Activated naive CD8-positive, alpha-beta T cell (primary cell): ENCODE data around the gene VSTM2B.
"Not testable (repeated sequence)": the region's sequence is repeated elsewhere in the genome, so short reads cannot be mapped to it uniquely, and the experiment has no call there.

ENCODE experiments used
- H3K27ac Mint-ChIP-seq: one replicate; pipeline ENCODE4 v1.8.0; 2021; ENCODE audit warnings: mixed read lengths
- H3K27me3 Mint-ChIP-seq: one replicate; pipeline ENCODE4 v1.8.0; 2021; ENCODE audit warnings: mixed read lengths
- H3K36me3 Mint-ChIP-seq: one replicate; pipeline ENCODE4 v1.8.0; 2021; ENCODE audit warnings: mixed read lengths
- H3K4me1 Mint-ChIP-seq: one replicate; pipeline ENCODE4 v1.8.0; 2021; ENCODE audit warnings: low read depth, mixed read lengths
- H3K4me3 Mint-ChIP-seq: one replicate; pipeline ENCODE4 v1.8.0; 2021; ENCODE audit warnings: mild to moderate bottlenecking, mixed read lengths
- H3K9me3 Mint-ChIP-seq: one replicate; pipeline ENCODE4 v1.8.0; 2021; ENCODE audit warnings: low read depth, mixed read lengths

VSTM2B gene

GRCh38 chr19:29549105-29550070 is 23.6 kb downstream of the VSTM2B start:
- no peak overlapping the region for H3K27ac Mint-ChIP-seq
- H3K36me3 Mint-ChIP-seq: no peaks in the 10 kb centered on the region
- H3K9me3 Mint-ChIP-seq: peaks cover 9% of the 10 kb centered on the region
- H3K4me1 Mint-ChIP-seq: no peaks in the 10 kb centered on the region
- no peak overlapping the region for H3K4me3 Mint-ChIP-seq
- H3K27me3 Mint-ChIP-seq: peaks cover 8% of the 10 kb centered on the region

GRCh38 chr19:29550896-29551295 is 25.1 kb downstream of the VSTM2B start:
- Mint-ChIP-seq H3K4me1 (no peaks in the 10 kb centered on the region), H3K27me3 (peaks cover 14% of the 10 kb centered on the region), H3K4me3 (no peak overlapping the region), H3K36me3 (no peaks in the 10 kb centered on the region), H3K9me3 (peaks cover 20% of the 10 kb centered on the region), H3K27ac (no peak overlapping the region)

- Mint-ChIP-seq H3K4me1 (no peaks in the 10 kb centered on the region), H3K36me3 (no peaks in the 10 kb centered on the region), H3K9me3 (peaks cover 20% of the 10 kb centered on the region), H3K27ac (no peak overlapping the region), H3K4me3 (no peak overlapping the region), H3K27me3 (peaks cover 14% of the 10 kb centered on the region)
Observed at GRCh38 chr19:29551774-29552173, 26.0 kb downstream of the VSTM2B start.

GRCh38 chr19:29552454-29553280 is 26.9 kb downstream of the VSTM2B start:
- H3K4me1 Mint-ChIP-seq: no peaks in the 10 kb centered on the region
- no peaks in the 10 kb centered on the region for H3K36me3 Mint-ChIP-seq
- peaks cover 14% of the 10 kb centered on the region for H3K27me3 Mint-ChIP-seq

GRCh38 chr19:29554149-29554548 is 28.4 kb downstream of the VSTM2B start:
- H3K36me3 Mint-ChIP-seq: no peaks in the 10 kb centered on the region
- peaks cover 24% of the 10 kb centered on the region for H3K9me3 Mint-ChIP-seq
- H3K4me3 Mint-ChIP-seq: no peak overlapping the region
- no peaks in the 10 kb centered on the region for H3K4me1 Mint-ChIP-seq
- H3K27me3 Mint-ChIP-seq: peaks cover 12% of the 10 kb centered on the region
- no peak overlapping the region for H3K27ac Mint-ChIP-seq

More at GRCh38 chr19:29552454-29553280, 26.9 kb downstream of the VSTM2B start:
- Mint-ChIP-seq H3K4me3 (no peak overlapping the region), H3K27ac (no peak overlapping the region), H3K9me3 (peaks cover 20% of the 10 kb centered on the region)

DNA sequence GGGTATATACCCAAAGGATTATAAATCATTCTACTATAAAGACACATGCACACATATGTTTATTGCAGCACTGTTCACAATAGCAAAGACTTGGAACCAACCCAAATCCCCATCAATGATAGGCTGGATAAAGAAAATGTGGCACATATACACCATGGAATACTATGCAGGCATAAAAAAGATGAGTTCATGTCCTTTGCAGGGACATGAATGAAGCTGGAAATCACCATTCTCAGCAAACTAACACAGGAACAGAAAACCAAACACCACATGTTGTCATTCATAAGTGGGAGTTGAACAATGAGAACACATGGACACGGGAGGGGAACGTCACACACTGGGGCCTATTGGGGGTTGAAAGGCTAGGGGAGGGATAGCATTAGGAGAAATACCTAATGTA is 33.3 kb downstream of the VSTM2B start:
- not testable (repeated sequence) for H3K4me3 Mint-ChIP-seq, H3K36me3 Mint-ChIP-seq, H3K4me1 Mint-ChIP-seq, H3K27ac Mint-ChIP-seq
- peaks cover 18% of the 10 kb centered on the region for H3K9me3 Mint-ChIP-seq
- H3K27me3 Mint-ChIP-seq: peaks cover 14% of the 10 kb centered on the region

DNA sequence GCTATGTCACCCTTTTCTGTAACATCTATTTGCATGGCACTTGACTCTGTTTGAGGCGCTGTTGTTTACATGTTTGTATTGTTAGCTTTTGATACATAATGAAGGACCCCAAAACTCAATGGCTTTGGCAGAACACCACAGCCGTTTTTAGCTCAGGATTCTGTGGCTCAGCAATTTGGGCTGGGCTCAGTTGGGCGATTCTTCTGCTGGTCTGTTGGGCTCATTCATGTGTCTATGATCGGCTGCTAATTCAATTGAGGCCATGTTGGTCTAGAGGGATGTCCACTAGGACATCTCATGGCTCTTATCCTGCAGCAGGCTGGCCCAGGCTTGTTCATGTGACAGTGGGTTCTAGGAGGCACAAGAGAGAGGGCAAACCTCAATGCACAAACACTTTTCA is 33.9 kb downstream of the VSTM2B start:
- Mint-ChIP-seq H3K36me3 (peaks cover 2% of the 10 kb centered on the region), H3K9me3 (peaks cover 11% of the 10 kb centered on the region), H3K4me3 (no peak overlapping the region), H3K27ac (no peak overlapping the region), H3K4me1 (peaks cover 4% of the 10 kb centered on the region), H3K27me3 (peaks cover 13% of the 10 kb centered on the region)

- peaks cover 9% of the 10 kb centered on the region for H3K27me3 Mint-ChIP-seq
- H3K36me3 Mint-ChIP-seq: peaks cover 2% of the 10 kb centered on the region
- H3K9me3 Mint-ChIP-seq: peaks cover 4% of the 10 kb centered on the region
- peaks cover 9% of the 10 kb centered on the region for H3K4me1 Mint-ChIP-seq
- no peak overlapping the region for H3K4me3 Mint-ChIP-seq
- H3K27ac Mint-ChIP-seq: no peak overlapping the region
Observed at GRCh38 chr19:29560313-29561075, 34.7 kb downstream of the VSTM2B start.

DNA sequence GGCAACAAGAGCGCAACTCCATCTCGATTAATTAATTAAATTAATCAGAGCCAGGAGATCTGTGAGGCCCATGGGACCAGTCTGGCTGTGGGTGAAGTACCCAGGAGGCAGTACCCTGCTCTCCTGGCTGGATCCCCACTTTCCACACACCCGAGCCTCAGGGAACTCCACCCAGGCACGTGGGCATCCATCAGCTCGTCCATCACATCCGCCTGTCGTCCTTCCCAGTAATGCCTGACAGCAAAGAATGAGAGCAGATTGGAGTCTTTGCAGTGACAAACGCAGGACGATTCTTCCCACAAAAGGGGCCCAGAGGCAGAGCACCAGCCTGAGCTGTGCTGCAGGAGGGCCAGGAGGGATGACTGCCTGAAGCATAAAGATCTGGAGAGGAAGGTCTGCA is 35.8 kb downstream of the VSTM2B start:
- H3K27ac Mint-ChIP-seq: no peak overlapping the region
- peaks cover 12% of the 10 kb centered on the region for H3K4me1 Mint-ChIP-seq
- no peak overlapping the region for H3K4me3 Mint-ChIP-seq
- H3K27me3 Mint-ChIP-seq: peaks cover 12% of the 10 kb centered on the region
- H3K9me3 Mint-ChIP-seq: peaks cover 4% of the 10 kb centered on the region
- H3K36me3 Mint-ChIP-seq: peaks cover 2% of the 10 kb centered on the region

- peaks cover 12% of the 10 kb centered on the region for H3K4me1 Mint-ChIP-seq
- no peak overlapping the region for H3K4me3 Mint-ChIP-seq
- peaks cover 4% of the 10 kb centered on the region for H3K9me3 Mint-ChIP-seq
- H3K36me3 Mint-ChIP-seq: peaks cover 2% of the 10 kb centered on the region
- H3K27ac Mint-ChIP-seq: no peak overlapping the region
- H3K27me3 Mint-ChIP-seq: peaks cover 12% of the 10 kb centered on the region
Observed at GRCh38 chr19:29562299-29563297, 36.8 kb downstream of the VSTM2B start.

GRCh38 chr19:29563486-29564101 is 37.8 kb downstream of the VSTM2B start:
- H3K9me3 Mint-ChIP-seq: no peaks in the 10 kb centered on the region
- H3K4me1 Mint-ChIP-seq: peaks cover 12% of the 10 kb centered on the region
- no peak overlapping the region for H3K4me3 Mint-ChIP-seq
- H3K27me3 Mint-ChIP-seq: peaks cover 12% of the 10 kb centered on the region
- H3K27ac Mint-ChIP-seq: no peak overlapping the region
- H3K36me3 Mint-ChIP-seq: peaks cover 2% of the 10 kb centered on the region

DNA sequence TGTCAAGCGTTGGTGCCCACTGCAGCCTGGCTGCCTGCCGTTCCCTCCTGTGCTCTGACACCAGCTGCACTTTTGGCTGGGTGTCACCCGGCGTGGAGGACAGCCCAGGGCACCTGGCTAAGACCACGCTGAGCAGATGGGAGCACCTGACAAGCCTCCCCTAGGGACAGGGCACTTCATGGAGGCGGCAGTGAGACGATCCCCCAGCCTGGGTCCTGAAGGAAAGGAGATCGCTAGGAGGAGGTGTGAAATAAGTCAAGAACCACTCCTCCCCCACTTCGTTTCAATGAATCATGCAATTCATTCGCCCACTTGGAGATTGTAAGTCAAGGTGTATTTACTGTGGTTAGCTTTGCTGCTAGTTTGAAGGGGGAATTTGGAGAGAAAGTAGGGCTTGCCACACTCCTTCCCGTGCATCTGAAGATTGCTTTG is 38.8 kb downstream of the VSTM2B start:
- H3K9me3 Mint-ChIP-seq: no peaks in the 10 kb centered on the region
- no peak overlapping the region for H3K27ac Mint-ChIP-seq
- H3K27me3 Mint-ChIP-seq: peaks cover 12% of the 10 kb centered on the region
- peaks cover 2% of the 10 kb centered on the region for H3K36me3 Mint-ChIP-seq
- H3K4me1 Mint-ChIP-seq: peaks cover 12% of the 10 kb centered on the region
- no peak overlapping the region for H3K4me3 Mint-ChIP-seq

DNA sequence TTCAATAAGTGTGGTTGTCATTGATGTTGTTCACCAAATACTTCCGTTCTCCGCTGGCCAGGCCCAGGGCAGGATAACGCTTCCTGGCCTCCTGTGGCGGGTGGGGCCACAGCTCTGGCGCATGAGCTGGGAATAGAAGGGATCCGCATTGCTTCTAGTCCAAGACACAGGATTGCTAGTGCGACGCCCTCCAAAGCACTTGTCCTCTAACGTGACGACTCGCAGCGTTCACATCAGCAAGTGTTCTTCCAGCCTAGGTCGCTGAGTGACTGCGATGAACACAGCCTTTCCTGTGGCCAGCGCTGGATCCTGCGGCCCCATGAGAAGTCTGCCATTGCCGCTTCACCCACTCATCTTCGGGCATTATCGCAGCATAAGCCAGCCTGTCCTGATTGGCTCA is 39.4 kb downstream of the VSTM2B start:
- H3K9me3 Mint-ChIP-seq: no peaks in the 10 kb centered on the region
- H3K4me3 Mint-ChIP-seq: no peak overlapping the region
- H3K27me3 Mint-ChIP-seq: peaks cover 12% of the 10 kb centered on the region
- H3K36me3 Mint-ChIP-seq: no peaks in the 10 kb centered on the region
- peaks cover 12% of the 10 kb centered on the region for H3K4me1 Mint-ChIP-seq
- H3K27ac Mint-ChIP-seq: no peak overlapping the region
